PFSK-1 (cell line): ENCODE results near the gene PUDP.

Experiments
- REST ChIP-seq, 2 experiments: IDR thresholded peaks; 2 replicates each; pipeline versions ENCODE4 v1.6.1 to v1.8.0; 2011 to 2012; ENCODE audit warnings: low read depth in 2 of 2, low read length in 2 of 2, control low read depth in 1 of 2, inconsistent platforms in 1 of 2, mild to moderate bottlenecking in 1 of 2, moderate library complexity in 1 of 2; ENCODE audit not compliant: insufficient read depth in 1 of 2
- TAF1 ChIP-seq: IDR thresholded peaks from 2 replicates; pipeline ENCODE4 v1.6.1; 2012; ENCODE audit warnings: low read length, control low read depth, borderline replicate concordance; ENCODE audit not compliant: insufficient read depth

GRCh38 chrX:7139202-7140081 is 8.5 kb downstream of the PUDP start:
- TF ChIP-seq REST (IDR thresholded peaks at IDR 0.05; ENCODE audit: insufficient read depth in 1 of 2, low read depth in 2 of 2, low read length in 2 of 2) (no peak), TAF1 (no peak)
